ENCODE measurements around the gene PEX12.

DNA sequence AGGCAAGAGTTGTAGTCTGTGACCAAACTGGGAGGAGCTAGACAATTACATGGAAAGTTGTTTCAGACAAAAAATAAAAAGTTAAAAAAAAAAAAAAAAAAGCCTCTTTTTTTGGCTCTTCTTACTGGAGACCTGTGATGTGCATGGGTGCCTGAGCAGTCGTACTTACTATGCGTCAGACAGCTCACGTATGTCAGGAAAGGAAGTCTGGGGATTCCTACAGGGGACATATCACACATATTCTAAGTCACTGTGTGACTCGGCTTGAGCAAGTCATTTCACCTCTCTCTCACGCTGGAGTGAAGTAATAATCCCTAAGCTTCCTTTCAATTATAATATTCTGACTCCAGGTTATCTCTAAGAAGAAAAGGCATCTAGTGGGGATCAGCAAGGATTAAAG is 23.7 kb downstream of the PEX12 start:
- TF ChIP-seq POLR2AphosphoS5 (IDR thresholded peaks at IDR 0.05; ENCODE audit: low read depth, low read length) (no peak), POLR2A (IDR thresholded peaks at IDR 0.05; ENCODE audit: low read depth, low read length) (no peak), TAF1 (IDR thresholded peaks at IDR 0.05; ENCODE audit: borderline replicate concordance, low read depth, low read length) (no peak)
